NCI-H748 (cell line): ENCODE measurements around the gene GPS1.
A peak's percentile ranks its signal among the peaks of the same experiment; 100 is the strongest.

Experiments
- DNase-seq: peaks from one replicate; lab custom pipeline; 2025; ENCODE audit not compliant: unreplicated experiment; lab: John Stamatoyannopoulos, UW

Gene GPS1

DNA sequence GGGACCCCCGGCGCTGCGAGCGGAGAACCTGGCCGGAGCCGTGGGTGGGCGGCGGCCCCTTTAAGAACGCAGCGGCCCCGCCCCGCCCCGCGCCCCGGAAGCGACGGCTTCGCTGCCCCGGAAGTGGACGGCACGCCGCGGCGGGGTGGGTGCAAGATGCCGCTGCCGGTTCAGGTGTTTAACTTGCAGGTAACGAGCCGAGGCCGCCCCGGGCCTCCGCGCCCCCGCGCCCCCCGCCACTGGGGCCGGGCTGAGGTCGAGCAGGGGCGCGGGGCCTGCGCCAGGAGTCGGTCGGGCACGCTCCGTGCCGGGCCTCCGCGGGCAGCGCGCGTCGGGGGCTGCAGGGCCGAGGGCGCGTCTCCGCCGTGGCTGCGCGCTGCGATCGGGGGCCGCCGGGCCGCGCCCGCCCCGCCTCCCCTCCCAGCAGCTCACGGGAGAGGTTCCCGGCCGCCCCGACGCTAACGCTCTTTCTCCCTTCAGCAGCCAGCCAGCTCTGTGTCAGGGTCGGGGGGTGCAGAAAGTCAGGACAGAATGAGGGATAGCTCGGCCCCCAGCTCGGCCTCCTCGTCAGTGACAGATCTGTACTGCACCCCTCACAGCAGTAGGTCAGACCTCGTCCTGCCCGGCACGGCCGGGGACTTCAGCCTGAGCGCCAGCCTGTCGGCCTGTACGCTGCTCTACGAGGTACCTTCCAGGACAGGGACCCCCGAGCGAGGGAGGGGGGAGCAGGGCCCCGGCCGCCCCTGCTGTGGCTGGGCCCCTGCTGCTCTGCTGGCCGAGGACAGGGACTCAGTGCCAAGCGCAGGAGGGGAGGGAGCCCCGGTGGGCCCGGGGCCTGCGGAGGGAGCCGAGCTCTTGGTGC is at the start of gene GPS1, which contains the start of gene RFNG:
Gene GPS1, plus strand, starts transcription at position 123 of the 862 bp plus-strand sequence. Its CDS starts 34 bp downstream, at position 157.
Gene RFNG, minus strand, starts transcription at position 36 of the 862 bp plus-strand sequence. CDS start 45 bp downstream, outside the sequence.
- peak; percentile 72 for DNase-seq

DNA sequence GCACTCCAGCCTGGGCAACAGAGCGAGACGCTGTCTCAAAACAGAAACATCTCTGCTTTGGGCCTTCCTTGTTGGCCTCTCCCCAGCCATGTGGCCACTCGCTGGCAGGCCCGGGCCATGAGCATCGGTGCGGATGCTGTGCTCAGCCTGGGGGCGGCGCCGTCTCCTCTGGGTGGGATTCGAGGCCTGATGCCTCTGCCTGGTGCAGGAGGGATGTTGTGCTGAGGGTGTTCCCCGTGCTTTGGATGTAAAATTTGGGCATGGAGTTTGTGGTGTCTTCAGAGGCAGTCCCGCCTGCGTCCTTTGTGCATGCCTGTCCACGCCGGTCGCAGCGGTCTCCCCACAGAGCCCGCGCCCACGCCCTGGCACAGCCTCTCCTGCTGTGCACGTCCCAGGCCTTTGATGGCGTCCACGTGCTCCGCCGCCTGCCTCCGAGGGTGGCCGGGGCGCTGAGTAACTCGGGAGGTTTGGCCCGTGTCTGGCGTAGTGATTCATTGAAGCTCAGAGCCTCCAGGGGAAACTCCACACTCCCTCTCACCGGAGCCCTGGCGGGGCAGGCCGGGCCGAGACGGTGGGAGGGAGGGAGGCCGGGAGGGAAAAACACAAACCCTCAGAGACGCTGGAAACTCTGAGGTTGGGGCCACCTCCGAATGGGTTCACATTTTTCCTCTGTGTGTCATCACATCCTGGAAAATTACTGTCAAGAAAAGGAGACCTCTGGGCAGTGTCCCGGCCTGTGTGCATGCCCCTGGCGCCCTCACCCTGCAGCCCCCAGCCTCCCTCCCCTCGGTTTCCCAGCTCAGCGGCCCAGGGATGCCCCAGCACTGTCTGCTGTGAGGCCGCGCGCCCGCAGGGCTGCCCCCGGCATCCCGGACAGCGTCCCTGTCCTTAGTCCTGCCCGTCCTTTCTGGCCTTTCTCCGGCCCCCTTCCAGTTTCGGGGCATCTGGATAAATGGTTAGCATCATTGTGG is 48.0 kb upstream of the GPS1 start:
- no peak for DNase-seq

GRCh38 chr17:82004517-82005455 is 46.9 kb upstream of the GPS1 start:
- no peak for DNase-seq

- DNase-seq, result no peak
These were observed 45.9 kb upstream of the GPS1 start for GRCh38 chr17:82005701-82006348.

DNA sequence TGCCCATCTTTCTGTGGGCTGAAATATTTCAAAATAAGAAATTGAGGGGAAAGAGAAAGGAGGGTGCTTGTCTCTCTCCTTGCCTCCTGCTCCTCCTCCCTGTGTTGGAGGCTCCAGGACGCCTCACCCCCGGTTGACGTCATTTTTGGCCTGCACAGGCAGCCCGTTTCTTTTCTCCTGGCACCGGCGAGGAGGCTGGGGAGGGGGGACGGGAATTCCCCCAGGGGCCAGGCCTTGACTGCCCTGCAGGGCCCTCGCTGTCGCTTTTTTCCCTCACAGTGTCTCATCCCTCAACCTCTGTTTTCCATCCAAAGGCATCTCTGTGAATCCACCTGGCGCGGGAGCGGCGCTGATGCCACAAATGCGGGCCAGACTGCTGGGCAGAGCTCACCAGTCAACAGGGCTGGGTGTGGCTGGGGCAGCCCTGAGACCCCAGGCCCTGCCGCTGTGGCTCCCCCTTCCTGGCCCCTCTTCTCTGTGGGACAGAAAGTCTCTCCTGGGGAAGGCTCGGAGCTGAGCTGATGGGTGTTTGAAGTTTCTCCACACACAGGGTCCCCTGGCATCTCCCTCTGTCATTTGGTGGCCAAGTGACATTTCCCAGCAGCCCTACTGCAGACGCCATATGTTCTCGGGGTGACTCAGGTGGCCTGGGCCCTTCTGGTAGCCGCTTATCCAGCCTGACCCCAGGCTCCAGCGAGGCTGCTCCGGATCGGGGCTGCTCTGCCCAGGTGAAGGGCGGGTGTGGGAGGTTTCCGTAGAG is 45.0 kb upstream of the GPS1 start:
- DNase-seq, result no peak

DNA sequence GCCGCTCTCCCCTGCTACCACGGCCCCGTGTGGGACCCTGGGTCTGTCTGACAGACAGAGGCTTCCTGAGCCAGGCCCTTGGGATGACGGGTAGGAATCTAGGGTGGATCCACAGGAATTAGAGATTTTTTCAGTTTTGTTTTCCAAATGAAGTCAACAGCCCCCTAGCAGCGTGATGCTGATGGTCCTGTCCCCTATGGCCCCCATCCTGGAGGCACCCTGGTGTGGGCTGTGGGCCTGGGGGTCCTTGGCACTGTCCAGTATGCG is 44.5 kb upstream of the GPS1 start:
- no peak for DNase-seq

- DNase-seq, result no peak
These were observed 44.0 kb upstream of the GPS1 start for GRCh38 chr17:82007495-82008257.

- no peak for DNase-seq
These were observed 43.3 kb upstream of the GPS1 start for GRCh38 chr17:82008258-82008940.

DNA sequence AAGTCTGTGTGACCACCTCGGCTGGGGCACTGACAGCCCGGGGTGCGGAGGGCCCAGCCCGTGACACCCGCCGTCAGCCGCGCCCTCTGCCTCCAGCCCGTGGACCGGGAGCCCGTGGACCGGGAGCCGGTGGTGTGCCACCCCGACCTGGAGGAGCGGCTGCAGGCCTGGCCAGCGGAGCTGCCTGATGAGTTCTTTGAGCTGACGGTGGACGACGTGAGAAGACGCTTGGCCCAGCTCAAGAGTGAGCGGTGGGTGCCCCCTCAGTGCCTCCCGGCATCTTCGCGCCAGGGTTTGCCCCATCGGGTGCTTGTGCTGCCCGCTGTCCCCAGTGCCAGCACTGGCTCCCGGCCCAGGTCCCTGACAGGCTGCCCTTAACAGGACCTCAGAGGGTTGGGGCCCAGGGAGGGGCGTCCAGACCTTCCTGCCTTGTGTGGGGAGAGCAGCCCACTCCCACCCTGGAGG is 42.7 kb upstream of the GPS1 start:
- DNase-seq, result no peak

DNA sequence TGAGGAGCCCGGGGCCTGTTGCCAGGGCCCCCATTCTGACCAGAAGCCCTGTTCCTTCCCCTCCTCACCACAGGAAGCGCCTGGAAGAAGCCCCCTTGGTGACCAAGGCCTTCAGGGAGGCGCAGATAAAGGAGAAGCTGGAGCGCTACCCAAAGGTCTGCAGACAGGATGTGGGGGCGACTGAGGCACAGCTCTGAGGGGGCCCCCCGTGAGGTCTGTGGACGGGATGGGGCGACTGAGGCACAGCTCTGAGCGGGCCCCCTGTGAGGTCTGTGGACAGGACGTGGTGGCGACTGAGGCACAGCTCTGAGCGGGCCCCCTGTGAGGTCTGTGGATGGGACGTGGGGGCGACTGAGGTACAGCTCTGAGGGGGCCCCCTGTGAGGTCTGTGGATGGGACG is 42.3 kb upstream of the GPS1 start:
- DNase-seq, result no peak

- no peak for DNase-seq
These were observed 40.8 kb upstream of the GPS1 start for GRCh38 chr17:82010575-82011525.

DNA sequence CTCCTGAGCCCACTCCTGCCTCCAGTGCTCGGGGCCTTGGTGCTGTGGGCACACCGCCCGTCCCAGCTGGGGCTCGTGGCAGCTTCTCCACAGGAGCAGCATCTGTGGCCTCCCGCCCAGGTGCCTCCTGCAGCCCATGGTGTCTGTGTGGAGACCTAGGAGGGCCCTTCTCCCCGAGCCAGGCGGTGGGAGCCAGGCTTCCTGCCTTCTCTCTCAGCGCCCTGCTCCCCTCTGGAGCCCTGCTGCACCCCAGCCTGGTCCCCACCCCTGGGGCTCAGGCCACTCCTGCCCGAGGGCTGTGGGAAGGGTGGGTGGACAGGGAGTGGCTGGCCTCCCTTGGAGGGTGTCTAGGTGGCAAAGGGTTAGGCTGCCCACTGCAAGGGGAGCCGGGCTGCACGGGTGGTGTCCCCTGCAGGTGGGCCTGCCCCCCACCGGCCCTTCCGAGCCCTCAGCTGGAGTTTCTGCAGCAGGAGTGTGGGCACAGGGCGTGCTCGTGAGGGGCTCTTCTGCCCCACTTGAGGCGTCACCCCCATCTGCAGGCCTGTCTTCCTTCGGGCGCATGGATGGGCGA is 40.0 kb upstream of the GPS1 start:
- no peak for DNase-seq

- no peak for DNase-seq
These were observed 39.4 kb upstream of the GPS1 start for GRCh38 chr17:82012261-82012639.

DNA sequence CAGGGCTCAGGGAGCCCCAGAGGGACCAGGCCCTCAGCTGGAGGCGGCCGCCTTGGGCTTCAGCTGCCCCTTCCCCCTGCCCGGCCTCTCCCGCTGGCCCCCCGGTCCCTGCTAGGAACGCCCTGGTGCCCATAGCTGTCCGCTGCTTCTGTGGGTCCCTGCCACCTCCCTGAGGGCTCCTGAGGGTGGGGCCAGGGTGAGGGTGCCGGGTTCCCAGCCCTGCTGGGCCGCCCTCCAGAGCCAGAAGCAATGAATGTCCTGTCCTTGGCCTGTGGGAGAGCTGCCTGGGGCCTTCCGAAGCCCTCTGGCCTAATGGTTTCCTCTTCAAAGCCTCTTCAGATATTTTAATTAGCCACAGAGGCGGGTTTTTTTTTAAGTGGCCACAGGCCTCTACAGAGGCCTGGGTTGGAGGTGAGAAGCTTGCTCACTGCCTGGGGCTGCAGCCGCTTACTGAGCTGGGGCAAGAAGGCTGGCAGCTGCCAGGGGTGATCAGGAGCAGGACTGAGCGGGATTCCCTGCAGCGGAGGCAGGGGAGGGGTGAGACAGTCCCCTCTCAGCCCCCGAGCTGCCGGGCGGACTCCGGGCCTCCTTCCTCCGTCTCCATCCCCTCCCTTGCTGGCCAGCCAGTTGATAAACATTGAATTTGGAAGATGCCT is 38.9 kb upstream of the GPS1 start:
- DNase-seq, result peak; percentile 13

GRCh38 chr17:82013341-82013740 is 38.4 kb upstream of the GPS1 start:
- no peak for DNase-seq

- DNase-seq, result no peak
These were observed 37.9 kb upstream of the GPS1 start for GRCh38 chr17:82013772-82014321.
